Trophoblast cell (in vitro differentiated cells and primary cell): ENCODE data around the gene CASP10.

ENCODE experiments used
- DNase-seq, 2 donors: peaks; one replicate each; pipeline ENCODE4 v3.0.0-alpha.2; 2016
- H2AFZ ChIP-seq: 2 replicates; pipeline ENCODE4 v1.6.1; 2013; ENCODE audit warnings: low read length, moderate library complexity, mild to moderate bottlenecking; ENCODE audit not compliant: insufficient read depth, poor library complexity
- H2AK5ac ChIP-seq: 2 replicates; pipeline ENCODE4 v1.6.1; 2013; ENCODE audit warnings: mild to moderate bottlenecking, low read length
- H2BK120ac ChIP-seq: 2 replicates; pipeline ENCODE4 v1.6.1; 2013; ENCODE audit warnings: low read length, mild to moderate bottlenecking, moderate library complexity; ENCODE audit not compliant: insufficient read depth, poor library complexity
- H2BK12ac ChIP-seq: 2 replicates; pipeline ENCODE4 v1.6.1; 2013; ENCODE audit warnings: mild to moderate bottlenecking, low read length, moderate library complexity
- H2BK5ac ChIP-seq: 2 replicates; pipeline ENCODE4 v1.6.1; 2013; ENCODE audit warnings: low read length, low read depth, moderate library complexity, mild to moderate bottlenecking; ENCODE audit not compliant: poor library complexity
- H3K14ac ChIP-seq: 2 replicates; pipeline ENCODE4 v1.6.1; 2013; ENCODE audit warnings: mild to moderate bottlenecking, low read length
- H3K18ac ChIP-seq: 2 replicates; pipeline ENCODE4 v1.6.1; 2013; ENCODE audit warnings: mild to moderate bottlenecking, low read length
- H3K23ac ChIP-seq: 2 replicates; pipeline ENCODE4 v1.6.1; 2013; ENCODE audit warnings: low read length
- H3K27ac ChIP-seq: 2 replicates; pipeline ENCODE4 v1.5.1; 2013; ENCODE audit warnings: low read depth, mild to moderate bottlenecking, inconsistent platforms, low read length, moderate library complexity
- H3K27me3 ChIP-seq: 2 replicates; pipeline ENCODE4 v1.6.1; 2013; ENCODE audit warnings: inconsistent platforms, mild to moderate bottlenecking, low read length, moderate library complexity; ENCODE audit not compliant: insufficient read depth
- H3K36me3 ChIP-seq, 2 experiments: 1 replicate in 1 of 2; 2 replicates in 1 of 2; pipeline ENCODE4 v1.6.1; 2013; ENCODE audit warnings: low read length in 2 of 2, mild to moderate bottlenecking in 2 of 2, moderate library complexity in 1 of 2; ENCODE audit not compliant: insufficient read depth in 2 of 2, control insufficient read depth in 1 of 2
- H3K4ac ChIP-seq: 2 replicates; pipeline ENCODE4 v1.6.1; 2013; ENCODE audit warnings: low read depth, mild to moderate bottlenecking, low read length, moderate library complexity
- H3K4me1 ChIP-seq, 2 experiments: 1 replicate in 1 of 2; 2 replicates in 1 of 2; pipeline ENCODE4 v1.6.1; 2013; ENCODE audit warnings: low read length in 2 of 2, mild to moderate bottlenecking in 2 of 2, moderate library complexity in 1 of 2; ENCODE audit not compliant: insufficient read depth in 2 of 2, control insufficient read depth in 1 of 2
- H3K4me2 ChIP-seq: 2 replicates; pipeline ENCODE4 v1.6.1; 2013; ENCODE audit warnings: inconsistent platforms, mild to moderate bottlenecking, low read length, moderate library complexity
- H3K4me3 ChIP-seq: 2 replicates; pipeline ENCODE4 v1.5.1; 2013; ENCODE audit warnings: mild to moderate bottlenecking, low read depth, low read length, inconsistent platforms
- H3K79me1 ChIP-seq: one replicate; pipeline ENCODE4 v1.6.1; 2013; ENCODE audit warnings: low read length
- H3K79me2 ChIP-seq: 2 replicates; pipeline ENCODE4 v1.6.1; 2013; ENCODE audit warnings: low read length, mild to moderate bottlenecking; ENCODE audit not compliant: control insufficient read depth, insufficient read depth, poor library complexity
- H3K9ac ChIP-seq: 2 replicates; pipeline ENCODE4 v1.6.1; 2013; ENCODE audit warnings: mild to moderate bottlenecking, low read length
- H3K9me3 ChIP-seq: 2 replicates; pipeline ENCODE4 v1.6.1; 2013; ENCODE audit warnings: low read depth, mild to moderate bottlenecking, control low read depth, inconsistent platforms, low read length; ENCODE audit not compliant: insufficient read depth
- H4K12ac ChIP-seq: 2 replicates; pipeline ENCODE4 v1.6.1; 2013; ENCODE audit warnings: low read depth, mild to moderate bottlenecking, low read length, moderate library complexity
- H4K8ac ChIP-seq: 2 replicates; pipeline ENCODE4 v1.6.1; 2013; ENCODE audit warnings: low read depth, mild to moderate bottlenecking, low read length, moderate library complexity
- H4K91ac ChIP-seq: one replicate; pipeline ENCODE4 v1.6.1; 2013; ENCODE audit warnings: low read depth, mild to moderate bottlenecking, low read length, moderate library complexity
- WGBS: extraction: QIAGEN DNeasy Blood & Tissue Kit; methylation state at CpG from one replicate; pipeline ENCODE4 v1.1.7; 2013; ENCODE audit warnings: missing lambda C conversion rate; ENCODE audit not compliant: insufficient read length, insufficient coverage; ENCODE audit errors: extremely low coverage; 5-methylcytosine and 5-hydroxymethylcytosine counted together

CASP10 gene

GRCh38 chr2:201151127-201151981 is 31.6 kb upstream of the CASP10 start:
- H3K79me1 ChIP-seq, result peaks cover 7% of the 10 kb centered on the region
- H3K23ac ChIP-seq, result no peak overlapping the region
- H3K4me1 ChIP-seq, result peaks cover 5 to 14% of the 10 kb centered on the region in 2 experiments
- no peak overlapping the region for H2AK5ac ChIP-seq
- H3K27ac ChIP-seq, result peak overlapping the region; percentile 60
- peak overlapping the region; percentile 75 for H3K18ac ChIP-seq
- no peak overlapping the region for H3K9ac ChIP-seq
- no peaks in the 10 kb centered on the region for H3K36me3 ChIP-seq
- H3K14ac ChIP-seq, result no peak overlapping the region
- H3K27me3 ChIP-seq, result no peaks in the 10 kb centered on the region
- no CpG with 5 or more reads among the region's 8 CpGs for WGBS
- H3K4ac ChIP-seq, result no peak overlapping the region
- H2BK12ac ChIP-seq, result no peak overlapping the region
- no peak overlapping the region for H3K4me2 ChIP-seq
- H4K12ac ChIP-seq, result no peak overlapping the region
- H2AFZ ChIP-seq, result no peak overlapping the region
- H2BK120ac ChIP-seq, result peak overlapping the region; percentile 68
- no peak overlapping the region for H4K8ac ChIP-seq
- H3K4me3 ChIP-seq, result no peak overlapping the region
- no peak overlapping the region for H4K91ac ChIP-seq
- H2BK5ac ChIP-seq, result peak overlapping the region; percentile 74
- H3K79me2 ChIP-seq, result no peaks in the 10 kb centered on the region
- H3K9me3 ChIP-seq, result no peaks in the 10 kb centered on the region
- peak; percentile 52 to 83 for DNase-seq

- Histone ChIP-seq H3K4ac (no peak overlapping the region), H3K79me2 (no peaks in the 10 kb centered on the region), H4K91ac (no peak overlapping the region), H3K14ac (no peak overlapping the region), H3K18ac (no peak overlapping the region), H3K23ac (no peak overlapping the region), H2BK5ac (no peak overlapping the region), H2AFZ (no peak overlapping the region), H3K4me1 (peaks cover 5 to 14% of the 10 kb centered on the region in 2 experiments), H3K36me3 (no peaks in the 10 kb centered on the region), H4K12ac (no peak overlapping the region), H3K27ac (no peak overlapping the region), H3K9ac (no peak overlapping the region), H3K4me3 (no peak overlapping the region), H4K8ac (no peak overlapping the region), H2AK5ac (peak overlapping the region; percentile 9), H2BK12ac (peak overlapping the region; percentile 55), H3K9me3 (no peaks in the 10 kb centered on the region), H3K4me2 (no peak overlapping the region), H2BK120ac (no peak overlapping the region), H3K27me3 (no peaks in the 10 kb centered on the region), H3K79me1 (peaks cover 7% of the 10 kb centered on the region)
- no peak for DNase-seq
- WGBS, result no CpG with 5 or more reads among the region's 1 CpG
Measured at GRCh38 chr2:201152517-201152916, 30.4 kb upstream of the CASP10 start.

GRCh38 chr2:201152999-201153815 is 29.7 kb upstream of the CASP10 start:
- Histone ChIP-seq H2AFZ (no peak overlapping the region), H4K91ac (no peak overlapping the region), H3K4me2 (no peak overlapping the region), H3K4me1 (peaks cover 5 to 14% of the 10 kb centered on the region in 2 experiments), H2BK120ac (no peak overlapping the region), H3K9ac (no peak overlapping the region), H3K9me3 (no peaks in the 10 kb centered on the region), H3K14ac (no peak overlapping the region), H2BK5ac (no peak overlapping the region), H3K23ac (no peak overlapping the region), H3K18ac (no peak overlapping the region), H3K79me1 (peaks cover 7% of the 10 kb centered on the region), H3K36me3 (no peaks in the 10 kb centered on the region), H4K8ac (no peak overlapping the region), H3K4ac (no peak overlapping the region), H3K27me3 (no peaks in the 10 kb centered on the region), H3K4me3 (no peak overlapping the region), H4K12ac (no peak overlapping the region), H2BK12ac (peak overlapping the region; percentile 24), H3K27ac (no peak overlapping the region), H3K79me2 (no peaks in the 10 kb centered on the region), H2AK5ac (peak overlapping the region; percentile 36)
- WGBS, result no CpG with 5 or more reads among the region's 6 CpGs
- no peak for DNase-seq

GRCh38 chr2:201154615-201155399 is 28.1 kb upstream of the CASP10 start:
- H4K91ac ChIP-seq, result no peak overlapping the region
- no peak overlapping the region for H2BK120ac ChIP-seq
- H3K79me1 ChIP-seq, result peaks cover 7% of the 10 kb centered on the region
- no peak overlapping the region for H3K4me3 ChIP-seq
- H3K4me1 ChIP-seq, result peaks cover 2 to 6% of the 10 kb centered on the region in 2 experiments
- no peak overlapping the region for H4K8ac ChIP-seq
- H3K9me3 ChIP-seq, result no peaks in the 10 kb centered on the region
- H2BK5ac ChIP-seq, result no peak overlapping the region
- H2AFZ ChIP-seq, result no peak overlapping the region
- no peaks in the 10 kb centered on the region for H3K79me2 ChIP-seq
- H3K4ac ChIP-seq, result no peak overlapping the region
- H3K23ac ChIP-seq, result no peak overlapping the region
- H2AK5ac ChIP-seq, result no peak overlapping the region
- H2BK12ac ChIP-seq, result no peak overlapping the region
- no peaks in the 10 kb centered on the region for H3K27me3 ChIP-seq
- no peak overlapping the region for H3K4me2 ChIP-seq
- no peak overlapping the region for H3K14ac ChIP-seq
- no peak overlapping the region for H3K9ac ChIP-seq
- no peaks in the 10 kb centered on the region for H3K36me3 ChIP-seq
- no peak for DNase-seq
- no CpG with 5 or more reads among the region's 9 CpGs for WGBS
- H4K12ac ChIP-seq, result no peak overlapping the region
- no peak overlapping the region for H3K27ac ChIP-seq
- no peak overlapping the region for H3K18ac ChIP-seq
